Hepatocyte (in vitro differentiated cells): ENCODE results near the gene RP2. TPM values are rescaled to one million over a fixed set of nuclear protein-coding genes. Genes with fewer than 3 reads are reported as not detected.

Source experiments
- DNase-seq: peaks from one replicate; pipeline ENCODE4 v3.0.0-alpha.2; 2016; ENCODE audit warnings: low spot score
- H2AFZ ChIP-seq: fragments of 200-600 bp; sonication (generic); 2 replicates; pipeline ENCODE4 v1.6.0; 2016; ENCODE audit warnings: antibody characterized with exemption, mild to moderate bottlenecking
- H3K27ac ChIP-seq: fragments of 200-600 bp; sonication (generic); 2 replicates; pipeline ENCODE4 v1.5.1; 2016; ENCODE audit warnings: mild to moderate bottlenecking
- H3K27me3 ChIP-seq: fragments of 200-600 bp; sonication (generic); 2 replicates; pipeline ENCODE4 v1.6.1; 2016
- H3K36me3 ChIP-seq: fragments of 200-600 bp; sonication (generic); replicated peaks from 2 replicates; pipeline ENCODE4 v1.5.1; 2016; ENCODE audit warnings: low read depth; ENCODE audit not compliant: insufficient read depth
- H3K4me1 ChIP-seq: fragments of 200-600 bp; sonication (generic); 2 replicates; pipeline ENCODE4 v1.5.1; 2016; ENCODE audit warnings: mild to moderate bottlenecking, moderate library complexity; ENCODE audit not compliant: insufficient read depth
- H3K4me2 ChIP-seq: fragments of 200-600 bp; sonication (generic); 2 replicates; pipeline ENCODE4 v1.6.0; 2016
- H3K4me3 ChIP-seq: fragments of 200-600 bp; sonication (generic); 2 replicates; pipeline ENCODE4 v1.5.1; 2016; ENCODE audit warnings: mild to moderate bottlenecking
- H3K79me2 ChIP-seq: fragments of 200-600 bp; sonication (generic); 2 replicates; pipeline ENCODE4 v1.6.0; 2017; ENCODE audit warnings: mild to moderate bottlenecking
- H3K9me2 ChIP-seq: fragments of 200-600 bp; sonication (generic); replicated peaks from 2 replicates; pipeline ENCODE4 v1.6.0; 2017; ENCODE audit warnings: mild to moderate bottlenecking; ENCODE audit not compliant: insufficient read depth
- H3K9me3 ChIP-seq: fragments of 200-600 bp; sonication (generic); 2 replicates; pipeline ENCODE4 v1.5.1; 2016; ENCODE audit warnings: low read depth, mild to moderate bottlenecking
- H4K20me1 ChIP-seq: fragments of 200-600 bp; sonication (generic); 2 replicates; pipeline ENCODE4 v1.6.0; 2016; ENCODE audit warnings: mild to moderate bottlenecking; ENCODE audit not compliant: insufficient read depth, poor library complexity, severe bottlenecking
- EZH2 ChIP-seq: fragments of 200-600 bp; sonication (generic); IDR thresholded peaks from 2 replicates; pipeline ENCODE4 v1.6.1; 2016; ENCODE audit warnings: antibody characterized with exemption, mild to moderate bottlenecking, borderline replicate concordance
- EZH2phosphoT487 ChIP-seq: fragments of 200-600 bp; sonication (generic); IDR thresholded peaks from one replicate; pipeline ENCODE4 v1.6.1; 2018; ENCODE audit warnings: antibody characterized with exemption, mild to moderate bottlenecking, low read depth, moderate library complexity; ENCODE audit not compliant: unreplicated experiment, severe bottlenecking
- WGBS: methylation state at CpG from one replicate; pipeline ENCODE4 v1.1.6; 2016; ENCODE audit warnings: low lambda C conversion rate; ENCODE audit errors: missing lambda C conversion rate; 5-methylcytosine and 5-hydroxymethylcytosine counted together
- polyA plus RNA-seq: library from polyadenylated mRNA; unstranded; fragments of >200 nt; fragmentation: Nextera tagmentation; extraction: Ambion mirVana; gene quantifications from 2 replicates; pipeline ENCODE4 v1.2.1, GENCODE V29; 2016
- total RNA-seq: library from RNA; depleted of rRNA; stranded (reverse); fragments of >200 nt; gene quantifications from 2 replicates; pipeline ENCODE4 v1.2.3, GENCODE V29; 2014
- TF ChIP-seq, protein P1 (sequence below): fragments of 200-600 bp; sonication (generic); IDR thresholded peaks from 2 replicates; pipeline ENCODE4 v1.5.1; 2016; ENCODE audit warnings: antibody characterized with exemption, mild to moderate bottlenecking; ENCODE audit not compliant: poor library complexity

RP2 gene
- total and polyA plus RNA-seq, 2 experiments from 2014 or later = 9.3 to 24.4 TPM

DNA sequence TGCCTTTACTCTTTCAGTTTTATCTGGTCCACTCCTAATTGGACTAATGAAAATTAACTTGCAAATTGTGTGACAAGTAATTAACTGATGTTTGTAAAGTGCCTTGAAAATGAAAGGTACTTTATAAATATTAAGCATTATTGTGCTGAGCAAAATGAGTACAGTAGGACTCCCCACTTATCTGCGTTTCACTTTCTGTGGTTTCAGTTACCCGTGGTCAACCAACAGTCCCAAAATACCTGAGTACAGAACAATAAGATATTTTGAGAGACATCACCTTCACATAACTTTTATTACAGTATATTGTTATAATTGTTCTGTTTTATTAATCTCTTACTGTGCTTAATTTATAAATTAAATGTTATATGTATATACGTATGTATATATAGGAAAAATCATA is 48.0 kb downstream of the RP2 start:
- Histone ChIP-seq H3K9me2 (no peaks in the 10 kb centered on the region), H3K27ac (no peak overlapping the region), H4K20me1 (no peaks in the 10 kb centered on the region), H3K36me3 (no peaks in the 10 kb centered on the region), H3K4me2 (no peak overlapping the region), H3K4me3 (no peak overlapping the region), H3K79me2 (no peaks in the 10 kb centered on the region), H3K27me3 (no peaks in the 10 kb centered on the region), H3K9me3 (no peaks in the 10 kb centered on the region), H2AFZ (no peak overlapping the region), H3K4me1 (no peaks in the 10 kb centered on the region)
- TF ChIP-seq EZH2 (no peak), EZH2phosphoT487 (no peak)
- TF ChIP-seq, protein P1, sequence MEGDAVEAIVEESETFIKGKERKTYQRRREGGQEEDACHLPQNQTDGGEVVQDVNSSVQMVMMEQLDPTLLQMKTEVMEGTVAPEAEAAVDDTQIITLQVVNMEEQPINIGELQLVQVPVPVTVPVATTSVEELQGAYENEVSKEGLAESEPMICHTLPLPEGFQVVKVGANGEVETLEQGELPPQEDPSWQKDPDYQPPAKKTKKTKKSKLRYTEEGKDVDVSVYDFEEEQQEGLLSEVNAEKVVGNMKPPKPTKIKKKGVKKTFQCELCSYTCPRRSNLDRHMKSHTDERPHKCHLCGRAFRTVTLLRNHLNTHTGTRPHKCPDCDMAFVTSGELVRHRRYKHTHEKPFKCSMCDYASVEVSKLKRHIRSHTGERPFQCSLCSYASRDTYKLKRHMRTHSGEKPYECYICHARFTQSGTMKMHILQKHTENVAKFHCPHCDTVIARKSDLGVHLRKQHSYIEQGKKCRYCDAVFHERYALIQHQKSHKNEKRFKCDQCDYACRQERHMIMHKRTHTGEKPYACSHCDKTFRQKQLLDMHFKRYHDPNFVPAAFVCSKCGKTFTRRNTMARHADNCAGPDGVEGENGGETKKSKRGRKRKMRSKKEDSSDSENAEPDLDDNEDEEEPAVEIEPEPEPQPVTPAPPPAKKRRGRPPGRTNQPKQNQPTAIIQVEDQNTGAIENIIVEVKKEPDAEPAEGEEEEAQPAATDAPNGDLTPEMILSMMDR = no peak
- WGBS = 86% methylated on average over 3 of the region's 3 CpGs
- DNase-seq = no peak

- no peaks in the 10 kb centered on the region for H3K4me1 ChIP-seq
- no peak overlapping the region for H3K4me2 ChIP-seq
- TF ChIP-seq, protein P1 = no peak
- TF ChIP-seq EZH2phosphoT487 = no peak
- TF ChIP-seq EZH2 = no peak
- H3K27me3 ChIP-seq = no peaks in the 10 kb centered on the region
- H3K79me2 ChIP-seq = no peaks in the 10 kb centered on the region
- no peak overlapping the region for H2AFZ ChIP-seq
- no peak for DNase-seq
- no peaks in the 10 kb centered on the region for H3K36me3 ChIP-seq
- H3K4me3 ChIP-seq = no peak overlapping the region
- no peak overlapping the region for H3K27ac ChIP-seq
- H4K20me1 ChIP-seq = no peaks in the 10 kb centered on the region
- H3K9me2 ChIP-seq = no peaks in the 10 kb centered on the region
- no peaks in the 10 kb centered on the region for H3K9me3 ChIP-seq
Observed at GRCh38 chrX:46898207-46898606, 61.4 kb downstream of the RP2 start.

DNA sequence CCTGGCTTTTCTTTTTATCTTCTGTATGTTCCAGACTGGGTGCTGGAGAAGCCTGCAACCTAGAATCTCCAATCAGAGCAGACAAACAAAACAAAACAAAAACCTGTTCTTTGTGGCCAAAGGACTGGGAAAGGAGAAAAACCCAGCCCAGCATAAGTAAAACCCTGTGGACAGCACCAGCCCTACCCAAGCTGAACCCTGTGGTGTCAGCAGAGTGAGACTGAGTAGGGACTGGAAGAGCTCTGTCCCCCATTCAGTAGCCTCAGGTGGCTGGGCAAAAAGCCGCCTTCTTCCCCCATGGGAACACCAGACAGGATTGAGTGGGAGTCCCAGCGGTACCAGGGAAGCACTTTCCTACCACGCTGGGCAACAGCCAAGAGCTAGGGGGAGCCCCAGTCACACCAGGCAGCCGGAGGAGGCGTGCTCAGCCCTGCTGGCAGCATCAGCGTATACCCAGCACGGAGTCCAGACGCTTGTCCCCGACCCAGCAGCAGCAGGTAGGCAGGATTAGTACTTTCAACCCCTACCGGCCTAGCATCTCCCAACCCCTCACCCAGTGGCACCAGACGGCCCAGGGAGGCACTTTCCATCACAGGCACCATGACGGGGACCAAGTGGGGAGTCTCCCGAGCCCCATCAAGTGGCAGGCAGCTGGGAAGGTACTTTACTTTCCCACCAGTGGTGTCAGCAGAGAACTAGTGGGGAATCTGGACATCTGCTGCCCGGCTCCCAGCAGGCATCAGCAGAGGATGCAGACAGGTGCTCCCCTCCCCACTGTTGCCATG is 66.8 kb downstream of the RP2 start:
- H3K36me3 ChIP-seq = no peaks in the 10 kb centered on the region
- peak overlapping the region; percentile 16 for H2AFZ ChIP-seq
- H3K4me1 ChIP-seq = no peaks in the 10 kb centered on the region
- peak; percentile 81 for DNase-seq
- H3K9me2 ChIP-seq = no peaks in the 10 kb centered on the region
- H3K4me2 ChIP-seq = peak overlapping the region; percentile 87
- H3K27ac ChIP-seq = no peak overlapping the region
- 37% methylated on average over 14 of the region's 14 CpGs for WGBS
- TF ChIP-seq EZH2phosphoT487 = no peak
- TF ChIP-seq, protein P1 = peak; percentile 55
- peak overlapping the region; percentile 46 for H3K4me3 ChIP-seq
- H3K9me3 ChIP-seq = no peaks in the 10 kb centered on the region
- H4K20me1 ChIP-seq = no peaks in the 10 kb centered on the region
- H3K79me2 ChIP-seq = no peaks in the 10 kb centered on the region
- no peaks in the 10 kb centered on the region for H3K27me3 ChIP-seq
